GM12892 (cell line): ENCODE results near the gene IRF5.

Experiments
- DNase-seq: peaks from one replicate; pipeline ENCODE4 v3.0.0; 2011; ENCODE audit not compliant: insufficient read length
- FAIRE-seq: peaks from 2 replicates; lab custom pipeline; 2011; peaks lifted over from hg19 to GRCh38; lab: Jason Lieb, UNC
- POLR2A ChIP-seq: IDR thresholded peaks from 2 replicates; pipeline ENCODE4 v1.6.1; 2011; ENCODE audit warnings: low read depth, low read length, control low read depth
- POLR2AphosphoS5 ChIP-seq: IDR thresholded peaks from 2 replicates; pipeline ENCODE4 v1.6.1; 2011; ENCODE audit warnings: low read depth, low read length, control low read depth
- TAF1 ChIP-seq: IDR thresholded peaks from 2 replicates; pipeline ENCODE4 v1.6.1; 2011; ENCODE audit warnings: low read depth, mild to moderate bottlenecking, control low read depth, low read length, borderline replicate concordance

The IRF5 gene

DNA sequence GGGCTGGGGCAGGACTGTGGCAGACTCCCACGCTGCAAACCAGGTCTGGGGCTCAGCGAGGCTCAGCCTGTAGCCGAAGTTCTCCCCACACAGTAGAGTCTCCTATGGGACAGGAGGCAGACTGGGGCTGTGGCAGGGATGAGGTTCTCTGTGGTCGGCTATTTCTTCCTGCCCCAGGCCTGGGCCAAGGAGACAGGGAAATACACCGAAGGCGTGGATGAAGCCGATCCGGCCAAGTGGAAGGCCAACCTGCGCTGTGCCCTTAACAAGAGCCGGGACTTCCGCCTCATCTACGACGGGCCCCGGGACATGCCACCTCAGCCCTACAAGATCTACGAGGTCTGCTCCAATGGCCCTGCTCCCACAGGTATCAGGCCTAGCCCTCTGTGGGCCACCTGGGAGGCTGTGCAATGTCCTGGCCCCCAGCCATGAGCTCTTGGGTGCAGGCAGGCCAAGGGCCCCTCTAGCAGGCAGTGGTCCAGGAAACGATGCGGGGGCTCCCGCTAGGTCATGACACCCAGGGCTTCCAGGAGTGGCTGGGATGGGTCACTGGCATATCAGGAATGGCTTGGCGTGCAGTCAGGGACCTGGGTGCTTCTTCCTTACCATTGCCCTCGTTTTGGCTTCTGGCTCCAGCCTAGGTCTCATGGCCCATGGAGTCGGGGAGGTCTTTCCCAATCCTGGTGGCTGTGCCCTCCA is 8.1 kb downstream of the IRF5 start:
- DNase-seq = no peak
- TF ChIP-seq POLR2A = no peak; the same call in 1 of the 2 replicates
- TF ChIP-seq TAF1 = no peak
- 0 out of 2 replicates have a peak, but pooled peaks have one; percentile 19 for TF ChIP-seq POLR2AphosphoS5
- no peak for FAIRE-seq

DNA sequence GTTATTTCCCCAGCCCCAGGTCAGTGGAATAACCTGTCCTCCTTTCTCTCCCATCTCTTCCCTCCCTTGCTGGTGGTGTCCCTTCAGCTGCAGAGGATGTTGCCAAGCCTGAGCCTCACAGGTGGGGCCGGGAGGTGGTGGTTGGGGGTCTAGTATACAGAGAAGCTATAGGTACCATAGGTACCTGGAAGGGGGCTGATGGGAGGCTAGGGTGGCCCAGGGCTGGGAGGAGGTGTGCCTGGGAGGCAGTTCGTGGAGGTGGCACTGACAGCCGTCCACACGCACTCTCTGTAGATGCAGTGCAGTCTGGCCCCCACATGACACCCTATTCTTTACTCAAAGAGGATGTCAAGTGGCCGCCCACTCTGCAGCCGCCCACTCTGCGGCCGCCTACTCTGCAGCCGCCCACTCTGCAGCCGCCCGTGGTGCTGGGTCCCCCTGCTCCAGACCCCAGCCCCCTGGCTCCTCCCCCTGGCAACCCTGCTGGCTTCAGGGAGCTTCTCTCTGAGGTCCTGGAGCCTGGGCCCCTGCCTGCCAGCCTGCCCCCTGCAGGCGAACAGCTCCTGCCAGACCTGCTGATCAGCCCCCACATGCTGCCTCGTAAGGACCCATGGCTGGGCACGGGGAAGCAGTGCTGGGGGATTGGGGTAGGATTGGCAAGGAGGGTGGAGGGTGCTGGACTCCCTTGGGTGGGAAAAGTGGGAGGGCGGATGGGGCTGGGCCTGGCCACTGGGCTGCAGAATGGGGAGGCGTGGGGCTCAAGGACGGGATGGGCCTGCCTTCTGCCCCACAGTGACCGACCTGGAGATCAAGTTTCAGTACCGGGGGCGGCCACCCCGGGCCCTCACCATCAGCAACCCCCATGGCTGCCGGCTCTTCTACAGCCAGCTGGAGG is 9.5 kb downstream of the IRF5 start:
- TF ChIP-seq POLR2A = 0 out of 2 replicates have a peak, but pooled peaks have one; percentile 6
- TF ChIP-seq TAF1 = no peak
- no peak for TF ChIP-seq POLR2AphosphoS5
- no peak for FAIRE-seq
- DNase-seq = no peak

DNA sequence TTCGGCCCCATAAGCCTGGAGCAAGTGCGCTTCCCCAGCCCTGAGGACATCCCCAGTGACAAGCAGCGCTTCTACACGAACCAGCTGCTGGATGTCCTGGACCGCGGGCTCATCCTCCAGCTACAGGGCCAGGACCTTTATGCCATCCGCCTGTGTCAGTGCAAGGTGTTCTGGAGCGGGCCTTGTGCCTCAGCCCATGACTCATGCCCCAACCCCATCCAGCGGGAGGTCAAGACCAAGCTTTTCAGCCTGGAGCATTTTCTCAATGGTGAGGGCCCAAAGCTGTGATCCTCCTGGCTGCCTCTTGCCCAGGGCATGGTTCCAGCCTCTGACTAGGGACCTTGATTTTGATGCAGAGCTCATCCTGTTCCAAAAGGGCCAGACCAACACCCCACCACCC is 10.1 kb downstream of the IRF5 start:
- FAIRE-seq (no peak), DNase-seq (no peak)
- TF ChIP-seq POLR2A (no peak), TAF1 (no peak), POLR2AphosphoS5 (no peak)

- FAIRE-seq = no peak
- no peak for DNase-seq
- TF ChIP-seq POLR2AphosphoS5 (peak; percentile 39; the same call in 1 of the 2 replicates), POLR2A (no peak)
These were observed 10.7 kb downstream of the IRF5 start for GRCh38 chr7:128948312-128948973.

DNA sequence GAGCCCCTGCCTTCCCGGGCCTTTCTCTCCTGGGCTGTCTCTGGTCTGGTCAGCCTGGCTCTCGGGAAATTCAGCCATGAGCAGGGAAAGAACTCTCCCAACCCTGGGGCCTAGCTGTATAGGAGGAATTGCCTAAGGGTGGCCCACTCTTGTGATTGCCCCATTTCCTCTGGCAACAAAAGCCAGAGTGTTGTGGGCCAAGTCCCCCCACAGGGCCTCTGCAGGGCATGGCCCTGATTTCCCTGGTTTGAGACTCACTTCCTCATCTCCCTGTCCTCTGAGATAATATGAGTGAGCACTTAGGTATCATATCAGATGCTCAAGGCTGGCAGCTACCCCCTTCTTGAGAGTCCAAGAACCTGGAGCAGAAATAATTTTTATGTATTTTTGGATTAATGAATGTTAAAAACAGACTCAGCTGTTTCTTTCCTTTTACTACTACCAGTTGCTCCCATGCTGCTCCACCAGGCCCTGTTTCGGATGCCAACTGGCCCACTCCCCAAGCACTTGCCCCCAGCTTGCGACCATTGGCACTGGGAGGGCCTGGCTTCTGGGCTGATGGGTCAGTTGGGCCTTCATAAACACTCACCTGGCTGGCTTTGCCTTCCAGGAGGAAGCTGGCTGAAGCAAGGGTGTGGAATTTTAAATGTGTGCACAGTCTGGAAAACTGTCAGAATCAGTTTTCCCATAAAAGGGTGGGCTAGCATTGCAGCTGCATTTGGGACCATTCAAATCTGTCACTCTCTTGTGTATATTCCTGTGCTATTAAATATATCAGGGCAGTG is 11.4 kb downstream of the IRF5 start:
- FAIRE-seq = no peak
- TF ChIP-seq TAF1 (no peak), POLR2A (peak; percentile 14; the same call in 1 of the 2 replicates), POLR2AphosphoS5 (peak; percentile 37)

GRCh38 chr7:128951296-128951695 is 13.6 kb downstream of the IRF5 start:
- no peak for FAIRE-seq

More for the DNA sequence above, 11.4 kb downstream of the IRF5 start:
- no peak for DNase-seq

GRCh38 chr7:128954150-128954549 is 16.4 kb downstream of the IRF5 start:
- no peak for FAIRE-seq
- no peak for DNase-seq
- no peak for TF ChIP-seq POLR2AphosphoS5
- no peak for TF ChIP-seq TAF1
- no peak for TF ChIP-seq POLR2A

More at GRCh38 chr7:128951296-128951695, 13.6 kb downstream of the IRF5 start:
- DNase-seq = no peak
- TF ChIP-seq POLR2A = no peak
- TF ChIP-seq POLR2AphosphoS5 = peak; percentile 1; the same call in 1 of the 2 replicates

- FAIRE-seq (peak; percentile 81), DNase-seq (no peak)
- TF ChIP-seq POLR2AphosphoS5 (no peak), TAF1 (no peak), POLR2A (no peak)
These were observed 17.4 kb downstream of the IRF5 start for GRCh38 chr7:128954830-128955802.

GRCh38 chr7:128955981-128956380 is 18.3 kb downstream of the IRF5 start:
- no peak for FAIRE-seq
- TF ChIP-seq TAF1 (no peak), POLR2A (no peak), POLR2AphosphoS5 (no peak)
- DNase-seq = no peak

DNA sequence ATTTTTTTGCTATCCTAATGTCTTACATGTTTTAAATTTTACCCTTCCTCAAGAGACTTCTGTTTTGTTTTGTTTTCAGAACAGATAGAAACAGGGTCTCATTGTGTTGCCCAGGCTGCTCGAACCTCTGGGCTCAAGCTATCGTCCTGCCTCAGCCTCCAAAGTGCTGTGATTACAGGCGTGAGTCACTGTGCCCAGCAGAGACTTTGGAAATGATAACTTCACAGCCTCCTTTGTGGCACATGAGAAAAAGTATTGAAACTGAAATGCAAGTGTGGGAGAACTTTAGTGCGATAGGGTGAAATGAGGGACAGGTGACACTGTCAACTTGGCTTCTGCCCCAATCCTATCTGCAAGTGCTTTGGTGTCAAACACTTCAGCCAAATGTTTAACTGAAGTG is 21.6 kb downstream of the IRF5 start:
- no peak for TF ChIP-seq POLR2A
- FAIRE-seq (peak; percentile 5), DNase-seq (no peak)
